Heart right ventricle (tissue), 16 donors: Measurements from ENCODE around the gene UBN2. TPM values are rescaled to one million over a fixed set of nuclear protein-coding genes. Genes with fewer than 3 reads are reported as not detected.

ENCODE experiments used
- ATAC-seq, 8 donors: fragments of 200-7000 bp; cut with Tn5 transposase; one replicate each; pipeline ENCODE4 v1.9.1; 2020; ENCODE audit warnings: mild to moderate bottlenecking in 8 of 8, moderate library complexity in 8 of 8, moderate number of reproducible peaks in 1 of 8
- DNase-seq, 2 donors: peaks; one replicate each; pipeline ENCODE4 v3.0.0-alpha.2; 2020
- H3K27ac ChIP-seq, 10 donors: fragments of 200-600 bp; sonication (generic) in 2 of 10; one replicate each; pipeline versions ENCODE4 v1.5.0 to v1.8.0; 2020 to 2022; ENCODE audit warnings: mild to moderate bottlenecking in 3 of 10
- H3K27me3 ChIP-seq, 7 donors: fragments of 200-600 bp; one replicate each; pipeline ENCODE4 v1.8.0; 2021 to 2022; ENCODE audit warnings: mild to moderate bottlenecking in 2 of 7
- H3K36me3 ChIP-seq, 9 donors: fragments of 200-600 bp; sonication (generic) in 1 of 9; one replicate each; pipeline versions ENCODE4 v1.5.0 to v1.8.0; 2020 to 2022; ENCODE audit warnings: mild to moderate bottlenecking in 2 of 9
- H3K4me1 ChIP-seq, 9 donors: fragments of 200-600 bp; sonication (generic) in 1 of 9; one replicate each; pipeline versions ENCODE4 v1.5.0 to v1.8.0; 2020 to 2022; ENCODE audit warnings: mild to moderate bottlenecking in 4 of 9
- H3K4me3 ChIP-seq, 10 donors: fragments of 200-600 bp; sonication (generic) in 2 of 10; one replicate each; pipeline versions ENCODE4 v1.5.0 to v1.8.0; 2020 to 2022; ENCODE audit warnings: mild to moderate bottlenecking in 7 of 10, moderate library complexity in 2 of 10
- H3K9me3 ChIP-seq, 11 donors: fragments of 200-600 bp in 10 of 11; sonication (generic) in 2 of 11; one replicate each; pipeline versions ENCODE4 v1.5.0 to v1.8.0; 2013 to 2022; ENCODE audit warnings: mild to moderate bottlenecking in 2 of 11, control low read depth in 1 of 11, moderate library complexity in 1 of 11
- CTCF ChIP-seq, 9 donors: fragments of 200-600 bp; sonication (generic) in 2 of 9; IDR thresholded peaks; one replicate each; pipeline versions ENCODE4 v1.5.0 to v1.8.0; 2021 to 2022; ENCODE audit warnings: antibody characterized with exemption in 9 of 9, mild to moderate bottlenecking in 5 of 9, moderate library complexity in 1 of 9
- WGBS, 2 donors: extraction: QIAGEN DNeasy Blood & Tissue Kit; methylation state at CpG; one replicate each; pipeline ENCODE4 v1.1.7; 2013; ENCODE audit warnings: inconsistent platforms in 1 of 2; 5-methylcytosine and 5-hydroxymethylcytosine counted together
- intact Hi-C, 10 donors: fragments of 100-400 bp; cut with DNase I; formaldehyde crosslinking; loops; one replicate each; pipeline versions ENCODE4 v1.11.1 to v1.14.2; 2022
- polyA plus RNA-seq, 2 donors: library from polyadenylated mRNA; stranded (reverse); fragments of 200-250 nt; gene quantifications; one replicate each; pipeline ENCODE4 v1.2.3, GENCODE V29; 2013
- total RNA-seq, 10 donors: library from RNA; stranded (reverse); fragmentation: NEBNext Ultra II Directional in 3 of 10; extraction: Animal tissue kit (Norgen Biotek cat#: 25700) in 3 of 10; gene quantifications; one replicate each; pipeline versions ENCODE4 v1.2.1 to v1.2.4, GENCODE V29; 2021 to 2023
- donor health status: Arrhythmogenic right ventricular cardiomyopathy.
- donor health status: ischemic (EF 13 %, LVEDD 7.1; RV severe dilation, severe dysfunction).
- donor health status: healthy with polysubstance abuse.
- donor health status: DM: no; HTN: yes; CAD: no.
- donor health status: DM: no; HTN: no; CAD: no.
- donor health status: ischemic (EF 25% LVEDD 6.9; RV normal size, moderate dysfunction).
- donor health status: ischemic (EF 25% LVEDD 5.7; RV mildly dilated, moderate dysfunction).
- donor health status: healthy.
- donor health status: DM: yes; HTN: yes; CAD: no.
- donor health status: Ischemic cardiomyopathy.
- donor health status: ischemic (EF 35%, LVEDD 5.7; RV mildly dilated, moderate dysfunction).
- donor health status: nonischemic (EF 11% LVEDD 7.7; RV severe dilation, severe dysfunction).
- donor health status: DM: yes; HTN: yes; CAD: no.
- donor health status: PGD.
- donor health status: ischemic (EF 29% LVEDD 5.4; RV normal size, mild dysfunction).
- donor health status: nonischemic (EF 23%, LVEDD 6.1; RV moderate dilation, normal function).

The UBN2 gene
- total and polyA plus RNA-seq, 12 donors, result 1.3 to 27.0 (median 21.4) TPM

DNA sequence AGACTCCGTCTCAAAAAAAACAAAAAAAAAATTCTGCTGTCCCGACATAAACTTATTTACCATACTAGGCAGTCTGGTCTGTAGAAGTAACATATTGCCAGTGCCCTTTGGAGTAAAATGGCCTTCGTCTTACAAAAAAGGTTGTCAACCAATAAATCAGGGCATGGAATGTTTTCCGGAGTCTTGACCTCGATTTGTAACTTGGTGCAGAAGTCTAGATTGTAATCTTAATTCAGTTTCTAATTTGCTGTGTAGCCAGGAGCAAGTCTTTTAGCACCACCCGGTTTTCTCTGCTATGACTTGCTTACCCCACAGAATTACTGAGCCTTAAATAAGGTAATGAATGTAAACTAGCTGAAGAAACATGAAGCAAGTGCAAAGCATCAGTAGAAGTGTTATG lies 23.2 kb downstream of the UBN2 start:
- Histone ChIP-seq H3K36me3 (peaks cover 0 to 100% (median 27%) of the 10 kb centered on the region in 9 donors), H3K4me1 (no peaks in the 10 kb centered on the region), H3K4me3 (no peak overlapping the region), H3K27ac (no peak overlapping the region), H3K27me3 (no peaks in the 10 kb centered on the region), H3K9me3 (no peaks in the 10 kb centered on the region)
- ATAC-seq (no peak), DNase-seq (no peak)
- WGBS, 2 donors, result 92 to 93% methylated on average over 6 of the region's 6 CpGs
- TF ChIP-seq CTCF (IDR thresholded peaks at IDR 0.05), result no peak
- intact Hi-C loops, result no loop called here

- H3K36me3 ChIP-seq, result peaks cover 0 to 100% (median 23%) of the 10 kb centered on the region in 9 donors
- no peaks in the 10 kb centered on the region for H3K27me3 ChIP-seq
- DNase-seq (no peak), ATAC-seq (no peak)
- TF ChIP-seq CTCF (IDR thresholded peaks at IDR 0.05), result no peak
- intact Hi-C loops, result no loop called here
- no peaks in the 10 kb centered on the region for H3K9me3 ChIP-seq
- 93 to 95% methylated on average over 4 of the region's 4 CpGs for WGBS, 2 donors
- H3K27ac ChIP-seq, result no peak overlapping the region
- H3K4me3 ChIP-seq, result no peak overlapping the region
- H3K4me1 ChIP-seq, result no peaks in the 10 kb centered on the region
Observed at GRCh38 chr7:139254728-139255127, 23.7 kb downstream of the UBN2 start.

DNA sequence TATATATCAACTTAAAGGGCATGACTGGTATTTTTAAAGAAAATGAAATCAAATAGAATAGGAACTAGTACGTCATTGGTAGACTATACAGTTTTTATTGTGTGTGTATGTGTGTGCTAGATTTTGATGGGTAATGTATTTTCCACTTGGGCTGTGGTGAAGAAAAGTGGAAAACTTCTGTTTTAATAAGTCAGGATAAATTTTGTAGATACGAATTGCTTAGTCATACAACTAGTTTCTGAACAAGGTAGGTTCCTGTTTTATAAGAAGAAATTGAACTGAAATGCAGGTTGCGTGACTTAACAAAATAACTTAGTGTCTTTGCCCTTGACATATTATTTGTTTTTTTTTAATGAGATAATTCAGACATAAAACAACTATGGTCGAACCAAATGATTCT lies 24.3 kb downstream of the UBN2 start:
- no peak for DNase-seq
- no peak for ATAC-seq
- peaks cover 0 to 100% (median 28%) of the 10 kb centered on the region in 9 donors for H3K36me3 ChIP-seq
- no peaks in the 10 kb centered on the region for H3K9me3 ChIP-seq
- H3K4me3 ChIP-seq, result no peak overlapping the region
- no peak overlapping the region for H3K27ac ChIP-seq
- no peak for TF ChIP-seq CTCF (IDR thresholded peaks at IDR 0.05)
- no peaks in the 10 kb centered on the region for H3K27me3 ChIP-seq
- 92 to 95% methylated on average over 4 of the region's 4 CpGs for WGBS, 2 donors
- intact Hi-C loops, result no loop called here
- H3K4me1 ChIP-seq, result no peaks in the 10 kb centered on the region

- H3K36me3 ChIP-seq, result peaks cover 0 to 100% (median 32%) of the 10 kb centered on the region in 9 donors
- DNase-seq, result no peak
- 84 to 88% methylated on average over 6 of the region's 6 CpGs for WGBS, 2 donors
- TF ChIP-seq CTCF (IDR thresholded peaks at IDR 0.05), result no peak
- H3K4me1 ChIP-seq, result peaks cover 0 to 4% (median 0%) of the 10 kb centered on the region in 9 donors
- H3K27ac ChIP-seq, result no peak overlapping the region
- no peak for ATAC-seq
- intact Hi-C loops, result no loop called here
- H3K27me3 ChIP-seq, result no peaks in the 10 kb centered on the region
- no peaks in the 10 kb centered on the region for H3K9me3 ChIP-seq
- H3K4me3 ChIP-seq, result no peak overlapping the region
Observed at GRCh38 chr7:139259142-139259541, 28.1 kb downstream of the UBN2 start.
